ENCODE results near the gene ARID1A. TPM values are rescaled to one million over a fixed set of nuclear protein-coding genes. Genes with fewer than 3 reads are reported as not detected.

Gene ARID1A
- total and polyA plus RNA-seq, 2 of the 4 experiments (the other 2 are of a cell fraction): 14.0 to 40.7 TPM

DNA sequence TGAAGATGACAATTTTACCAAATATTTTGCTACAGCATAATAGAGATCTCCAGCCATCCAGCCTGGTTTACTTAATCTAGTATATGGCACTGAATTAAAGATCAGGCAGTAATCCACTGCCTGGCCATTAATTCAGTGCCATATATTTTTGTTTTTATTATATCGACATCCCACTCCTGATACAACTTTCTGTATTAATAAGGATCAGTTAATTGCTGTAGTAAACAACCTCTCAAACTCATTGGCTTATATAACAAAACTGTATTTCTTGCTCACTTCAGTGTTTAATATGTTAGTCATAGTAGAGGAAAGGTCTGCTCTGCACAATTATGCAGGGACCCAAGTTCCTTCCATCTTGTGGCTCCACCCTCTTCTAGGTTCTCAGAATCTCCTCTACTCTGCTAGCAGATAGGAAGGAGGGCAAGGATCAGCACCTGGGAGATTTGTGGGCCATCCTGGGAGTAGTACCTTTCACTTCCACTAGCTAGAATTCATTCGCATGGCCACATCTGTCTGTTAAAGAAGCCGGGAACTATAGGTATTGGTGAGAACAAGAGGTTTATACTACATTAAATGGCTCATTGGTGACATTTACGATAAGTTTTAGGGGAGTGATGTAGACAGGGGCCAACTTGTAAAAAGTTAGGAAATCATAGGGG is 127.1 kb downstream of the ARID1A start:
- ChIA-PET POLR2A (ENCODE audit: unreplicated experiment) (no interaction called here), CTCF (no interaction called here)
- Histone ChIP-seq H3K4ac (ENCODE audit: low read depth, low read length) (no peak overlapping the region), H3K27me3 (ENCODE audit: control insufficient read depth, insufficient read depth, low read length) (no peaks in the 10 kb centered on the region), H3K56ac (ENCODE audit: extremely low read depth, insufficient read depth, low read length) (no peak overlapping the region), H4K20me1 (ENCODE audit: insufficient read depth, low read length) (peaks cover 6% of the 10 kb centered on the region; the same call in 1 of the 2 replicates), H3K14ac (replicated peaks; ENCODE audit: low read depth, low read length) (no peak overlapping the region), H3K9me3 (ENCODE audit: control insufficient read depth, insufficient read depth, low read length) (no peaks in the 10 kb centered on the region), H2AK5ac (ENCODE audit: low read depth, low read length) (no peak overlapping the region), H2BK120ac (ENCODE audit: low read depth, low read length) (no peak overlapping the region), H2BK20ac (ENCODE audit: low read depth, low read length) (no peak overlapping the region), H3K23ac (ENCODE audit: low read depth, low read length) (no peak overlapping the region), H4K5ac (ENCODE audit: low read depth, low read length) (no peak overlapping the region), H3K9ac (ENCODE audit: low read depth, low read length) (no peak overlapping the region), H2AFZ (replicated peaks; ENCODE audit: low read length, poor library complexity) (no peak overlapping the region), H3K18ac (ENCODE audit: low read depth, low read length) (no peak overlapping the region), H4K91ac (ENCODE audit: insufficient read depth, low read depth, low read length) (no peak overlapping the region), H2BK5ac (ENCODE audit: low read depth, low read length, poor library complexity, severe bottlenecking) (no peak overlapping the region), H3K4me1 (ENCODE audit: control insufficient read depth, insufficient read depth, low read length) (peaks cover 11% of the 10 kb centered on the region), H2BK15ac (ENCODE audit: low read depth, low read length) (no peak overlapping the region), H3K9me1 (ENCODE audit: insufficient read depth, low read length) (peaks cover 3% of the 10 kb centered on the region; the same call in 1 of the 2 replicates), H4K8ac (ENCODE audit: low read depth in 2 of 2, low read length in 2 of 2) (no peak overlapping the region), H3K79me1 (ENCODE audit: low read depth in 1 of 2, low read length in 2 of 2) (peaks cover 6 to 11% of the 10 kb centered on the region in 2 experiments; a peak in 3 of 4 replicates), H3K27ac (ENCODE audit: insufficient read depth, low read length) (no peak overlapping the region), H3K4me2 (ENCODE audit: low read depth, low read length) (no peak overlapping the region), H3K4me3 (ENCODE audit: insufficient read depth, low read depth, low read length) (no peak overlapping the region), H2AK9ac (replicated peaks; ENCODE audit: low read depth, low read length, poor library complexity) (no peak overlapping the region), H3K36me3 (ENCODE audit: control insufficient read depth, insufficient read depth, low read length) (no peaks in the 10 kb centered on the region)
- dilution Hi-C loops (cut with HindIII; ENCODE audit: low sequenced_read_pairs, unreplicated experiment): no loop called here
- no TSS peak for BruUV-seq (replicated peaks)
- in situ Hi-C loops (cut with MboI; ENCODE audit: low sequenced_read_pairs): no loop called here
- intact Hi-C loops (cut with micrococcal nuclease): no loop called here
- no CpG with 5 or more reads among the region's 4 CpGs for WGBS, 2 experiments (ENCODE audit: extremely low coverage in 2 of 2, insufficient read length in 1 of 2)
- ATAC-seq (ENCODE audit: low read depth) (no peak), DNase-seq (no peak)
- TF ChIP-seq MAFK (IDR thresholded peaks at IDR 0.05; ENCODE audit: low read depth, low read length): no peak
- TF ChIP-seq FOS (IDR thresholded peaks at IDR 0.05; ENCODE audit: low read depth, low read length): no peak
- TF ChIP-seq MXI1 (IDR thresholded peaks at IDR 0.05; ENCODE audit: borderline replicate concordance, low read depth, low read length): no peak
- TF ChIP-seq RAD21 (IDR thresholded peaks at IDR 0.05; ENCODE audit: low read length): no peak
- no peak for TF ChIP-seq CHD1 (IDR thresholded peaks at IDR 0.05; ENCODE audit: low read depth, low read length)
- TF ChIP-seq CEBPB (IDR thresholded peaks at IDR 0.05; ENCODE audit: low read depth, low read length): no peak
- TF ChIP-seq SMC3 (IDR thresholded peaks at IDR 0.05; ENCODE audit: low read depth, low read length): no peak
